Lung (tissue), 12 donors: Measurements from ENCODE around the gene GARIN5A. TPM values are rescaled to one million over a fixed set of nuclear protein-coding genes. Genes with fewer than 3 reads are reported as not detected.

Experiments
- ATAC-seq: fragments of 200-7000 bp; cut with Tn5 transposase; one replicate; pipeline ENCODE4 v1.9.1; 2020; ENCODE audit warnings: moderate number of reproducible peaks; ENCODE audit not compliant: insufficient read depth, low FRiP score
- DNase-seq, 3 donors: peaks; one replicate each; pipeline ENCODE4 v3.0.0-alpha.2; 2013 to 2017
- H3K27ac ChIP-seq, 2 donors: one replicate each; pipeline ENCODE4 v1.5.1; 2013; ENCODE audit warnings: mild to moderate bottlenecking in 2 of 2, moderate library complexity in 2 of 2, control low read depth in 1 of 2, inconsistent platforms in 1 of 2, low read depth in 1 of 2, low read length in 1 of 2
- H3K27me3 ChIP-seq, 3 donors: one replicate each; pipeline ENCODE4 v1.5.1; 2013; ENCODE audit warnings: low read length in 2 of 3; ENCODE audit not compliant: control insufficient read depth in 3 of 3, insufficient read depth in 3 of 3
- H3K36me3 ChIP-seq, 4 donors: one replicate each; pipeline ENCODE4 v1.5.1; 2013; ENCODE audit warnings: low read length in 4 of 4, mild to moderate bottlenecking in 1 of 4, moderate library complexity in 1 of 4; ENCODE audit not compliant: control insufficient read depth in 4 of 4, insufficient read depth in 4 of 4
- H3K4me1 ChIP-seq, 5 donors: one replicate each; pipeline ENCODE4 v1.5.1; 2013; ENCODE audit warnings: low read length in 5 of 5, mild to moderate bottlenecking in 2 of 5, moderate library complexity in 1 of 5; ENCODE audit not compliant: control insufficient read depth in 5 of 5, insufficient read depth in 5 of 5
- H3K4me3 ChIP-seq: one replicate; pipeline ENCODE4 v1.5.1; 2013; ENCODE audit warnings: mild to moderate bottlenecking, control low read depth, moderate library complexity
- H3K9ac ChIP-seq, 2 donors: one replicate each; pipeline ENCODE4 v1.5.1; 2013; ENCODE audit warnings: low read length in 2 of 2, control low read depth in 1 of 2; ENCODE audit not compliant: insufficient read depth in 1 of 2
- H3K9me3 ChIP-seq, 4 donors: one replicate each; pipeline ENCODE4 v1.5.1; 2013; ENCODE audit warnings: low read length in 3 of 4, mild to moderate bottlenecking in 1 of 4, moderate library complexity in 1 of 4; ENCODE audit not compliant: control insufficient read depth in 4 of 4, insufficient read depth in 3 of 4
- CTCF ChIP-seq: IDR thresholded peaks from 2 replicates; pipeline ENCODE4 v1.5.1; 2012; ENCODE audit warnings: mild to moderate bottlenecking; ENCODE audit errors: control extremely low read depth, extremely low read depth
- WGBS, 2 donors: extraction: QIAGEN DNeasy Blood & Tissue Kit; methylation state at CpG; one replicate each; pipeline ENCODE4 v1.1.7; 2013; 5-methylcytosine and 5-hydroxymethylcytosine counted together
- polyA plus RNA-seq, 2 donors: library from polyadenylated mRNA; stranded (reverse); fragments of 200-250 nt; gene quantifications; one replicate each; pipeline ENCODE4 v1.2.1, GENCODE V29; 2013
- total RNA-seq, 2 donors: library from RNA; depleted of rRNA in 1 of 2; stranded (reverse); fragments of >200 nt in 1 of 2; gene quantifications; one replicate each; pipeline ENCODE4 v1.2.1, GENCODE V29; 2014 to 2021
- donor health status: control.
- donor health status: control.
- donor health status: Bipolar disorder and iron deficiency.
- donor health status: healthy.
- donor health status: DM: yes; HTN: yes; CAD: no.

Gene GARIN5A
- total and polyA plus RNA-seq, 4 donors: 1.7 to 5.0 (median 2.4) TPM

GRCh38 chr19:50485284-50485955 lies 8.8 kb upstream of the GARIN5A start:
- no peaks in the 10 kb centered on the region for H3K4me1 ChIP-seq
- no peak for ATAC-seq
- TF ChIP-seq CTCF: no peak
- H3K9ac ChIP-seq: no peak overlapping the region
- peaks cover 0 to 13% (median 10%) of the 10 kb centered on the region in 3 donors for H3K27me3 ChIP-seq
- no peak overlapping the region for H3K4me3 ChIP-seq
- H3K27ac ChIP-seq: no peak overlapping the region
- no peak for DNase-seq
- peaks cover 0 to under 1% (median 0%) of the 10 kb centered on the region in 4 donors for H3K9me3 ChIP-seq
- WGBS, 2 donors: 88% methylated on average over 10 of the region's 10 CpGs
- peaks cover 0 to 28% (median under 1%) of the 10 kb centered on the region in 4 donors for H3K36me3 ChIP-seq

GRCh38 chr19:50482916-50483315 lies 6.3 kb upstream of the GARIN5A start:
- Histone ChIP-seq H3K9me3 (no peaks in the 10 kb centered on the region), H3K27me3 (peaks cover 0 to 6% (median 0%) of the 10 kb centered on the region in 3 donors), H3K36me3 (peaks cover 0 to 44% (median 17%) of the 10 kb centered on the region in 4 donors), H3K4me1 (no peaks in the 10 kb centered on the region), H3K27ac (no peak overlapping the region), H3K9ac (no peak overlapping the region), H3K4me3 (no peak overlapping the region)
- DNase-seq (no peak), ATAC-seq (no peak)
- TF ChIP-seq CTCF: no peak
- 89 to 93% methylated on average over 10 of the region's 10 CpGs for WGBS, 2 donors

DNA sequence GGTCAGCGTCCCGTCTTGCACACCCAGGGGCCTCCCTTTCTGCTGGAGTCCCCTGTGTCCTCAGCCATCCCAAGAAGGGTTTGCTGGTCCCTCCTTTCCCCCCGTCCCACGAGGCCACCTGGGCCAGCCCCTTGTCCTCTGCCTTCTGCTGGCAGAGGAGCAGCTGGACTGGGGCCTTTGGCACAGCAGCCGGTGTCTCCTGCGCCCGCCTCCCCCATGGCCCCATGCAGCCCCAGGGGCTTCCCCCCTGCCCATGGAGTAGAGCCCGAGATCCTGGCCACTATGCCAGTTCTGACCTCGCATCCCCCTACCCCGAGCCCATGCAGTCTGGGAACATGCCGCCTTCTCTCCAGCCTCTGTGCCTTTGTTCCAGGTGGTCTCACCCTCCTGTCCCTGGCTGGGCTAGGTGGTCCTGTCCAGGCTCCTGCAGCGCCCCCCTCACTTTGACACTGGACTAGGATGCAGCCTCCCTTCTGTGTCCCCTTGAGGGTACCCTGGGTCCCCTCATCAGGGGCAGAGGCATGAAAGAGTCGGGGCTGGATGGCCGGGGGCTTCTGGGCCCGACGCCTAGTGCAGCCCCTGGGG lies 5.7 kb upstream of the GARIN5A start:
- Histone ChIP-seq H3K9ac (no peak overlapping the region), H3K27me3 (peaks cover 0 to 2% (median 0%) of the 10 kb centered on the region in 3 donors), H3K4me3 (no peak overlapping the region), H3K9me3 (no peaks in the 10 kb centered on the region), H3K27ac (no peak overlapping the region), H3K36me3 (peaks cover 0 to 44% (median 17%) of the 10 kb centered on the region in 4 donors), H3K4me1 (peaks cover 3 to 5% (median 3%) of the 10 kb centered on the region in 5 donors)
- WGBS, 2 donors: 90 to 94% methylated on average over 16 of the region's 16 CpGs
- no peak for TF ChIP-seq CTCF
- DNase-seq: no peak
- no peak for ATAC-seq
